Left cardiac atrium (tissue), 4 donors: Measurements from ENCODE around the gene LRRC23. TPM values are rescaled to one million over a fixed set of nuclear protein-coding genes. Genes with fewer than 3 reads are reported as not detected.
"Not testable (repeated sequence)": the region's sequence is repeated elsewhere in the genome, so short reads cannot be mapped to it uniquely, and the experiment has no call there.

ENCODE experiments used
- ATAC-seq, 2 donors: fragments of 200-7000 bp; cut with Tn5 transposase; one replicate each; pipeline ENCODE4 v1.9.1; 2020; ENCODE audit warnings: mild to moderate bottlenecking in 2 of 2, moderate library complexity in 2 of 2
- DNase-seq: peaks from one replicate; pipeline ENCODE4 v3.0.0-alpha.2; 2020
- intact Hi-C, 2 donors: fragments of 100-400 bp; cut with DNase I; formaldehyde crosslinking; loops; one replicate each; pipeline versions ENCODE4 v1.14.1 to v1.15.1; 2022 to 2023
- total RNA-seq, 2 donors: library from RNA; stranded (reverse); fragmentation: NEBNext Ultra II Directional; extraction: Animal tissue kit (Norgen Biotek cat#: 25700); gene quantifications; one replicate each; pipeline ENCODE4 v1.2.1, GENCODE V29; 2021
- donor health status: DM: no; HTN: yes; CAD: no.
- donor health status: DM: no; HTN: yes; CAD: no; lungs with severe emphysema.
- donor health status: DM: yes; HTN: yes; CAD: no.
- donor health status: Dilated cardiomyopathy.

LRRC23 gene
- total RNA-seq, 2 donors from 2014 or later: 8.1 to 10.5 TPM

DNA sequence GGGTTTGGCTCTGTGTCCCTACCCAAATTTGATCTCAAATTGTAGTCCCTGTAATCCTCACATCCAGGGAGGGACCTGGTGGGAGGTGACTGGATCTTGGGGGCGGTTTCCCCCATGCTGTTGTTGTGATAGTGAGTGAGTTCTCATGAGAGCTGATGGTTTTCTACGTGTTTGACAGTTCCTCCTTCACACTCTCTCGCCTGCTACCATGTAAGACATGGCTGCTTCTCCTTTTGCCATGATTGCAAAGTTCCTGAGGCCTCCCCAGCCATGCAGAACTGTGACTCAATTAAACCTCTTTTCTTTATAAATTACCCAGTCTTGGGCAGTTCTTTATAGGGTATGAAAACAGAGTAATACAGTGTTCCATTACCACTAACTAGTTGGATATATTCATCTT is 10.3 kb upstream of the LRRC23 start:
- intact Hi-C loops: no loop called here
- DNase-seq (no peak), ATAC-seq (no peak)

DNA sequence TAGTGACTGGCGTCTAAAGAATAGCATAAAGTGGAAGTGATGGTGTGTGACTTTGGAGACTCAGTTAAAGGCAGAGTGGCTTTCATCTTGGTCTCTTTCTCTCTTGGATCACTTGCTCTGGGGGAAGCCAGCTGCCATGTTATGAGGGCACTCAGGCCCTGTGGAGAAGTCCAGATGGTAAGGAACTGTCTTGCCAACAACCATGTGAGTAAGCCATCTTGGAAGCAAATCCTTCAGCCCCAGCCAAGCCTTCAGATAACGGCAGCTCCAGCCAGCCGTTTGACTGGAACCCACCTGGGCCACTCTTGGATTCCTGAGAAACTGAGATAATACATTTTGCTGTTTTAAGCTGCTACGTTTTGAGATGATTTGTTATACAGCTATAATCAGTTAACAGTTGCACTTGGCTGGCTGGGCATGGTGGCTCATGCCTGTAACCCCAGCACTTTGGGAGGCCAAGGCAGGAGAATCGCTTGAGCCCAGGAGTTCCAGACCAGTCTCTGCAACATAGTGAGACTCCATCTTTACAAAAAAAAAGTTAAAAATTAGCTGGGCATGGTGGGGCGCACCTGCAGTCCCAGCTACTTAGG is 7.7 kb upstream of the LRRC23 start:
- intact Hi-C loops: no loop called here
- no peak for DNase-seq
- ATAC-seq: no peak

DNA sequence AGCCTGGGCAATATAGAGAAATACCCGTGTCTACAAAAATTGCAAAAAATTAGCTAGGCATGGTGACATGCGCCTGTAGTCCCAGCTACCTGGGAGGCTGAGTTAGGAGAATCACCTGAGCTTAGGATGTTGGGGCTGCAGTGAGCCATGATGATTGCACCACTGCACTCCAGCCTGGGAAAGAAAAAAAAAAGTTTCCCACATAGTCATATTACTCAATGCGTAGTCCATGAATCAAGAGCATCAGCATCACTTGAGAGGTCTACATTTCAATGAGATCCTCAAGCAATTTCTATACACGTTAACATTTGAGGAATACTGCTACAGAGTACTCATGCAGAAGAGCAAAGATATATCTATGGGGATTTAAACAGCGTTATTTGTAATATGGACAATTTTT is 5.2 kb upstream of the LRRC23 start:
- ATAC-seq (no peak), DNase-seq (no peak)
- intact Hi-C loops: no loop called here

DNA sequence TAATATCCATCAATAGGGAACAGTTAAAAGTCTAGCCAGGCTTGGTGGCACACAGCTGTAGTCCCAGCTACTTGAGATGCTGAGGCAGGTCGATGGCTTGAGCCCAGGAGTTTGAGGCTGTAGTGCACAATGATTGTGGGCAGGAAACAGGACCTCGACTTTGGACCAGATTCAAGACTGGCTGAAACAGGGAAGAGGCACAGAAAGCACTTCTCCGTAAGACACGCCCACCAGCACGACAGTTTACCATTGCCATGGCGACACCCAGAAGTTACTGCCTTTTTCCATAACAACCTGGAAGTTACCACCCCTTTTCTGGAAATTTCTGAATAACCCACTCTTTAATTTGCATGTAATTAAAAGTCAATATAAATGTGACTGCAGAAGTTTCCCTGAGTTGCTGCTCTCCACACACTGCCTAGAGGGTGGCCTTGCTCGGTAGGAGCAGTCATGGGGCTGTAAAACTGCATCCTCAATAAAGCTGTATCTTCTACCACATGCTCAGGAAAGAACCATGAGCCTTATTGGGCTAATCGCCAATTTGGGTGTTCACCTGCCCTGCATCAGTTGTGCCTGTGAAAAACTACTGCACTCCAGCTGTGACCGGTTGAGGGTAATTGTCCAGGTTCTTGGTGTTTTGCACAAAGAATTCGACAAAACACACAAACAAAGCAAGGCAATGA is 4.6 kb upstream of the LRRC23 start:
- DNase-seq: peak; percentile 69
- peak in 1 of 2 donors; percentile 19 for ATAC-seq
- intact Hi-C loops: no loop called here

DNA sequence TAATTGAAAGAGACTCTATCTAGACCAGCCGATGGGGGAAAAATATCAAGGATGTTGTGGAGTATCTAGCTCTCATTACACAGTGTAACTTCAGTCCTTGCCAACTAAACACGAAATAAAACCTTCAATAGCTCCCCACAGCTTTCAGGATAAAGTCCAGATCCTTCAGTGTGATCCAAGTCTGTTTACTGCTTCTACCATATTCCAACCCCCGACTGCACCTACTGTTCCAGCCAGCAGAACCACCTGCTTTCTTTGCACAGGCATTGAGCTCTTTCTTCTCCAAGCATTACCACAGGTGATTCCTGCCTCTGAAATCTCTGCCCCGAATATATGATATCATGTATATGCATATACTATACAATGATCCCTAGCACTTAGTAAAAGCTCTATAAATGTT is 2.2 kb upstream of the LRRC23 start:
- DNase-seq: no peak
- intact Hi-C loops: no loop called here
- ATAC-seq: no peak

DNA sequence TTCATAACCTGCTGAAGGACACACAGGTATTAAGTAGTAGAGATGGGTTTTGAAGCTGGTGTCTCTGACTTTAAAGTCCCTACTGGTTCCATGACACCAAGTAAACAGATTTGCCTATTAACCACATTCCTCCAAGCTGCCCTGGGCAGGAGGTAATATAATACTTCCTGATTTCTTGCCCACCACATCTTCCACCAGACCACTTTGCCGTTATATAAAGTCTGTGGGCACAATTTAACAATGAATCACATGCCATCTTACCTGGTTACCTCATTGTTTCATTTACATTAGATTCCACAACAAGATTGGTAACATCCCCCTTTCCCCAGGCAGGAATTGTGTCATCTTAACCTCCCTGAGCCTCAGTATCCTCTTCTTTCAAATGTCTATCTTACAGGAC is 900 bp upstream of the LRRC23 start:
- ATAC-seq: no peak
- intact Hi-C loops: no loop called here
- no peak for DNase-seq

DNA sequence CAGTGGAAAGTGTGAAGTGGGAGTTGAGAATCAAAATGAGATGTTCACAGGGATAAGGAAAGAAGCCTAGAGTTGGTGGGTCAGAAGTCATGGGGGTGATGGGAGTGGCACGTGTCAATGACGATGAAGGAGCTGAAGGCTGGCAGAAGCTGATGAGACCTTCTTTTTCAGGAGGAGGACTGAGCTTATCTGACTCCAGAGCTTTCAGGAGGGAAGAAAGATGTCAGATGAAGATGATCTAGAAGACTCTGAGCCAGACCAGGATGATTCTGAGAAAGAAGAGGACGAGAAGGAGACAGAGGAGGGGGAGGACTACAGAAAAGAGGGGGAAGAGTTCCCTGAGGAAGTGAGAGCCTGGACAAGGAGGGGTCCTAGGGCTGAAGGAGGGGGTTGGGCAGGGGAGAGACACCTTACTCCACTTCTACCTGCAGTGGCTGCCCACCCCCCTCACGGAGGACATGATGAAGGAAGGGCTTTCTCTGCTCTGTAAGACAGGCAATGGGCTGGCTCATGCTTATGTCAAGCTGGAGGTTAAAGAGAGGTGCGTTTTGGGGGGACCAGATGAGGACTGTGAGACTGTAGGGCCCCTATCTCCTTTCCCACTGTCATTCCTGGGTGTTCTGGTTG is 905 bp downstream of the LRRC23 start:
- intact Hi-C loops: no loop called here
- no peak for ATAC-seq

DNA sequence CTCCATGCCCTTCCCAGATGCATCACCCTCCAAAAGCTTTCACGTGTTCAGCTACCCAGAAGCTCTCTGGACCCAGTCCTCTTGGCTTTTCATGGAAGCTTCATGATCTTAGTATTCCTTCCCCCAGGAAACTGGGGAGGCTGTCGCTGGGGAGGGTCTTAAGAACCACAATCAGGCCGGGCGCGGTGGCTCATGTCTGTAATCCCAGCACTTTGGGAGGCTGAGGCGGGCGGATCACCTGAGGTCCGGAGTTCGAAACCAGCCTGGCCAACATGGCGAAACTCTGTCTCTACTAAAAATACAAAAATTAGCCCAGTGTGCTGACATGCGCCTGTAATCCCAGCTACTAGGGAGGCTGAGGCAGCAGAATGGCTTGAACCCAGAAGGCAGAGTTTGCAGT is 3.5 kb downstream of the LRRC23 start:
- DNase-seq, ATAC-seq, intact Hi-C loops: not testable (repeated sequence)

More for the DNA sequence above, 905 bp downstream of the LRRC23 start:
- no peak for DNase-seq

DNA sequence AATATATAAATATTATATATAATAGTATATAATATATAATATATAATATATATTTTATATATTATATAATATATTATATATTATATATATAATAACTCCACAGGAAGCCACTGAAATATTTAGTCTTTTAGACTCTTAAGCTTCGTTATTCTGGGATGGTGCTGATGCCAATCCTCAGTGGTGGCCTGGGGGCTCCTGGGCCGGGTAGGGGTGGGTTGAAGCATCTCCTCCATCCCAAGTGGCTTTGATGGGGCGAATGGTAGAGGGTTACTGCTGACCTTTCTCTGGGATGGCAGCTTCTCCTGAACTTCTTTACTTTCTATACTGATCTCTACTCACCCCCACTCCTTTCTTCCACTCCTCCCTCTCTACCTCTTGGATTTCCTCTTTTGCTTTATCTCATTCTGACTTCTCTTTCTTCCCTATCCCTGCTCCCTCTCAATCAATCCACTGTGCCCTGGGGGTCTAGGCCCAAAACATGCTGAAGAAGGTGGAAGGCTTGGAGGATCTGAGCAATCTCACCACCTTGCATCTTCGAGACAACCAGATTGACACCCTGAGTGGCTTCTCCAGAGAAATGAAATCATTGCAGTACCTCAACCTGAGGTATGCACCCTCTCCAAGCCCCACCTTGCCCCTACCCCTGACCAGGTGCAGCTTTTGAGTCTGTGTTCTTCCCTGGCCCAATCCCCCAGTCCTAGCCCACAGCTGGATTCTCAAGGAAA is 5.0 kb downstream of the LRRC23 start:
- ATAC-seq (no peak), DNase-seq (no peak)
- intact Hi-C loops: no loop called here

DNA sequence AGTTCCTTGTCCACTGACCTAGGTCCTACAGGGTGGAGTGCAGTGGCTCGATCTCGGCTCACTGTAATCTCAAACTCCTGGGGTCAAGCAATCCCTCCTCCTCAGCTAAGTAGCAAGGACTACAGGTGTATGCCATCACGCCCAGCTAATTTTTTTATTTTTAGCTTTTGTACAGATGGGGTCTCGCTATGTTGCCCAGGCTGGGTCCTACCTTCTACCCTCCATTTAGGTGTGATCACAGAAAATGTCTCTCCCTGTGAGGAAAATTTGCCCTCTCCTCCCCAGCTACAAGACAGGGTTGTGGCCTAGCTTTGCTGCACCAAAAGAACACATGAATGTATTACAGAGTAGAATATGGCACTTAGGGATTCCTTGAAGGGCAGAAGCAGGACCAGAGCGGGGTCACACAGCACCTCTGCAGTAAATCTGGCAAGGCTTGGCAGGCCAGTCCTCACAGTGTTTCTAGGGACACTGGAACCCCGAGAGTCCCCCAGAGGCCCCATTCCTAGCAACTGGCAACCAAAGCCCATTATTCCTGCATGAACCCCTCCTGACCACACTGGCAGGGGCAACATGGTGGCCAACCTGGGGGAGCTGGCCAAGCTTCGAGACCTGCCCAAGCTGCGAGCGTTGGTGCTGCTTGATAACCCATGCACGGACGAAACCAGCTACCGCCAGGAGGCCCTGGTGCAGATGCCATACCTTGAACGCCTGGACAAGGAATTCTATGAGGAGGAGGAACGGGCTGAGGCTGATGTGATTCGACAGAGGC is 7.7 kb downstream of the LRRC23 start:
- no peak for ATAC-seq
- intact Hi-C loops: no loop called here
- DNase-seq: no peak

DNA sequence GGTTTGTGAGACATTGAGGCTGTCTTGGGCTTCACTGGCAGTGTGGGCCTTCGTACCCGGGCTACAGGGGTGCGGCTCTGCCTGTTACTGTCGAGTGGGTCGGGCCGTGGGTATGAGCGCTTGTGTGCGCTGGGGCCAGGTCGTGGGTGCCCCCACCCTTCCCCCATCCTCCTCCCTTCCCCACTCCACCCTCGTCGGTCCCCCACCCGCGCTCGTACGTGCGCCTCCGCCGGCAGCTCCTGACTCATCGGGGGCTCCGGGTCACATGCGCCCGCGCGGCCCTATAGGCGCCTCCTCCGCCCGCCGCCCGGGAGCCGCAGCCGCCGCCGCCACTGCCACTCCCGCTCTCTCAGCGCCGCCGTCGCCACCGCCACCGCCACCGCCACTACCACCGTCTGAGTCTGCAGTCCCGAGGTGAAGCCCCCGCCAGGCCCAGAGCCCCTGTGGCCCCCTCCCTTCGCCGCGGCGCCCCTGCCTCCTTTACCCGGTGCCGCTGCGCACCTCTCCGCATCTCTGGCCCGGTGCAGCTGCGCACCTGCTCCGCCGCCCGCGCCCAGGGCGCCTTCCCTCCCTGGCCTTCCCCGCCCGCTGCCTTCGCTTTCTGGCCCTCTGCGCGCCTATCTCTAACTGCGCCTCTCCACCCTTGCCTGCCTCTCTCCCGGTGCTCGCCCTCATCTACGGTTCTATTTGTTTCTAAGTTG is 9.8 kb downstream of the LRRC23 start, which contains the start of gene ENO2:
Gene ENO2 (plus strand): TSS at position 335 of the 701 bp plus-strand sequence. CDS start 1,253 bp downstream, outside the sequence.
- peak; percentile 93 to 95 for ATAC-seq
- DNase-seq: peak; percentile 87
- intact Hi-C loops: no loop called here

DNA sequence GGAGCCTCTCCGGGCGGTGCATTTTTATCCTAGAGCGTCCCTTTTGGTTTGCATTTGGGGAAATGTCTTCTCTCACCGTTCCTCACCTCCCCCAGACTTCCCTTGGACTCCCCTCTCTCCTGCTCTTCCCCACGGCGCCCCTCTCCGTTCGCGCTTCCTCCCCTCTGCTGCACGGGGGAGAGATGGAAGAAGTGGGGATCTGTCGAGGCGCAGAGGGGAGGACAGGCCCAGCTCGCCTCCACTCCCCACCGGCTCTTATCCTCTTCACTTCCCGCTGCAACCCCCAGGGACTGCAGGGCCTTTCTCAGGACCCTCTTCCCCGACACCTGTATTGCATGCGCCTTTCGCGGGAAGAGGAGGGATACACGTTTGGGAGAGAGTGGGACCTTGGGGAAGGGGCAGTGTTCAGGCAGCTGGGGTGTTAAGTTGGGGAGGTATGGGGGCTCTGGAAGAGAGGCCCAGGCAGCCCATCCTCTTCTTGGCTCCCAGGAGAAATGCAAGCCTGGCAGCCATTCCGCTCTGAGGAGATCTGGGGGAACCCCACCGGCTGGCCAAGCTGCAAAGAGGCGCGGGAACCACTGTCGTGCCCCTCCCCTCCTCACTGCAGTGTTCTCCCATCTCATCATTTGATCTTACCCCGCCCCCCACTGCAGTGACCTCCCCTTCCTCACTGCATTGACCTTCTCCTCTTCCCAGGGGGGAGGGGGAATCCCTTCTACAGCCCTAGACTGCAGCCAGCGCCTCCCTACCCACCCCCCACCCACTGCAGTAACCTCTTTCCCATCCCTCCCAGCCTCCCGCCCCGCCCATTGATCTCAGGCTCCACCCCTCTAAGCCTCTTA is 10.5 kb downstream of the LRRC23 start:
- DNase-seq (peak; percentile 49), ATAC-seq (peak; percentile 3 to 8)
- intact Hi-C loops: no loop called here

DNA sequence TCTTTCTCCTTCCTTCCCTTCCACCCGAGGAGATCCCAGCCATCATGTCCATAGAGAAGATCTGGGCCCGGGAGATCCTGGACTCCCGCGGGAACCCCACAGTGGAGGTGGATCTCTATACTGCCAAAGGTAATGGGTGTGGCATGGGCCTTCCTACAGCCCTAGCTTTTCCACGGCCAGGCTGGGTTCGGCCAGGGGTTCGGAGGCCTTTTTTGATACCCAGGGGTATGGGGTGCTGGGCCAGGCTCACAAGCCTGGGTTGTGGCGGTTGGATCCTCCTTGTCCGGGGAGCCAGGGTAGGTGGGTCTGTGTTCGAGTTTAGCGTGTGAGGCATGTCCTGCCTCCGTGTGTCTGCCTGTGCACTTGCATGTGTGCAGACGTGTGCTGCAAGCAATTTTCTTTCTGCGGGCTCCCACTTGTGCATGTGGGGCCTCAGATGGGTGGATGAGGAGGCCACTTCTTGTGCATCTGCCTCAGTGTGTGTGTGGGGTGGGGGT is 11.2 kb downstream of the LRRC23 start:
- no peak for DNase-seq

DNA sequence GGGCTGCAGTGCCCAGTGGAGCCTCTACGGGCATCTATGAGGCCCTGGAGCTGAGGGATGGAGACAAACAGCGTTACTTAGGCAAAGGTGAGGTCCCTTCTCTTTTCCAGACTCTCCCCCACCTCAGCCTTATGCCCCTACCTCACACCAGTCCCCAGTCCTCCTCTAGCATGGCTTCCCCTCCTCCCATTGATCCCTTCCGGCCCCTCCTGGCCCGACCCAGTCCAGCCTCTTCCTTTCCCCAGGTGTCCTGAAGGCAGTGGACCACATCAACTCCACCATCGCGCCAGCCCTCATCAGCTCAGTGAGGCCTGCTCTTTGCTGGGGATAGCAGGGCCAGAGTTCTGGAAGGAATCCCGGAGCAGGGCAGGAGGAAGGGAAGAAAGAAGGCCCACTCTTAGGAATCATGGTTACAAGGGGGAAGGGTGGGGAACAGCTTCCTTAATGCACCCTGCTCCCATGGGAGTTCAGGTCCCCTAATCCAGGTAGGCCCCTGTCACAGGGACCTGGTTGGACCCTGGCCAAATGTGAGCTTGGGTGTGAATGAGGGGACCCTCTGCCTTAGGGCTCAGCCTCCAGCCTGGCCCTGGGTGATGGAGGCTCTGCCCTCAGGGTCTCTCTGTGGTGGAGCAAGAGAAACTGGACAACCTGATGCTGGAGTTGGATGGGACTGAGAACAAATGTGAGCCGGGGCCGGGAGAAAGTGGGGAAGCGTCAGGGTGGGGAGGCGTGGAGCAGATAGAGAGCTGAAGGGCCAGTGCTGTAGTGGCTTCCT is 12.0 kb downstream of the LRRC23 start:
- ATAC-seq (no peak), DNase-seq (no peak)
- intact Hi-C loops: no loop called here

More for the DNA sequence above, 11.2 kb downstream of the LRRC23 start:
- ATAC-seq: no peak
- intact Hi-C loops: no loop called here

DNA sequence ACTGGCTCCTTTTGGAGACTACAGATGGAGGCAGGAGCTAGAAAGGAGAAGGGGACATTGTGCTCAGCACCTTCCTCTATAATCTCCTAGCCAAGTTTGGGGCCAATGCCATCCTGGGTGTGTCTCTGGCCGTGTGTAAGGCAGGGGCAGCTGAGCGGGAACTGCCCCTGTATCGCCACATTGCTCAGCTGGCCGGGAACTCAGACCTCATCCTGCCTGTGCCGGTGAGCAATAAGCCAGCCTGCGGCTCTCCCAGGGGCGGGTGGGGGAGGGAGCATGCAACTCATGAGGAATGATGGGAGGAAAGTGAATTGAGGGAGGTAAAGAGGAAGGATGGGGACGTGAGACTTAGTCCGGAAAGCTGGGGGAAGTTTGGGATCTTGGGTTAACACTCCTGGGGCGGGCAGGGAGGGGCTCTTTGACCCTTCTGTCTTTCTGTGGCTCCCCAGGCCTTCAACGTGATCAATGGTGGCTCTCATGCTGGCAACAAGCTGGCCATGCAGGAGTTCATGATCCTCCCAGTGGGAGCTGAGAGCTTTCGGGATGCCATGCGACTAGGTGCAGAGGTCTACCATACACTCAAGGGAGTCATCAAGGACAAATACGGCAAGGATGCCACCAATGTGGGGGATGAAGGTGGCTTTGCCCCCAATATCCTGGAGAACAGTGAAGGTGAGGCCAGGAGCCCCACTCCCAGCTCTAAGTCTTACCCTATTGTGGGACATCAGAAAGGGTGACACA is 13.0 kb downstream of the LRRC23 start:
- no peak for DNase-seq
- intact Hi-C loops: no loop called here
- no peak for ATAC-seq

DNA sequence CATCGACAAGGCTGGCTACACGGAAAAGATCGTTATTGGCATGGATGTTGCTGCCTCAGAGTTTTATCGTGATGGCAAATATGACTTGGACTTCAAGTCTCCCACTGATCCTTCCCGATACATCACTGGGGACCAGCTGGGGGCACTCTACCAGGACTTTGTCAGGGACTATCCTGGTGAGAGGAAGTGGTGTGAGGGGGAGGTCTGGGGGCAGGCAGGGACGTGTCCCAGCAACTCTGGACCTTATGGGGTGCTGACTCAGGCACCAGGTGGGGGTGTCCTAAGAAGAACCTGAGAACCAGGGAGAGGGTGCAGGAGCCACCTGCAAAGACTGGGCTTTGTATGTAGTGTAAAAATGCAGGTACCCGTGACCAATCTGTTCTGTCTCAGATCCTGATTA is 15.0 kb downstream of the LRRC23 start:
- DNase-seq (no peak), ATAC-seq (no peak)
- intact Hi-C loops: no loop called here
